GM21576 (cell line): ENCODE data around the gene NAA10.
A peak's percentile ranks its signal among the peaks of the same experiment; 100 is the strongest.

Source experiments
- ATAC-seq: cut with Tn5 transposase; IDR thresholded peaks from one replicate; pipeline ENCODE4 v1.9.1; 2021; ENCODE audit warnings: mild to moderate bottlenecking, moderate library complexity; ENCODE audit not compliant: unreplicated experiment

The NAA10 gene

DNA sequence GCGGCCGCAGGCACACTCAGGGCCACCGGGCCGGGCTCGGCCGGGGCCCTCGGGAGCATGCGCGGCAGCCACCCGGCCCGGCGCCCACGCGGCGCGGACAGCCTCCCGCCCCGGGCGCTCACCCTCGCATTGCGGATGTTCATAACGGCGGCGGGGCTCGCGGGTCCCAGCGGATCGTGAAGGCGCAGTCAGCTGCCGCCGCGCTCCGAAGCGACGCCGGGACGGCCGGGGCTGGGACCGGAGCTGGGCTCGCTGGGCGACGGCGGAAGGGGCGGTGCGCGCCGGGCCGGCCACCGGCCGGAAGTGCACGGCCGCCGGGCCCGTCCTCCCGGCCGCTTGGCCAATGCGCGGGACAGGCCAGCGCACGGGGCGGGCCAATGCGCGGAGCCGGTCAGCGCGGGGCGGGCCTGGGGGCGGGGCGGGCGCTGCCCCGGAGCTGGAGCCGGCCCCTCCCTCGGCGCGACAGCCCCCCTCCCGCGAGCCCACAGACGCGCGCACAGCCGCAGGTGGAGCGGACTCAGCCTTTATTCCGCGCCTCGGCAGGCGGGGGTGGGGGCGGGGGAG lies at the start of gene NAA10:
Gene NAA10, minus strand, starts transcription at position 276 of the 564 bp plus-strand sequence. Its CDS starts 133 bp downstream, at position 143.
- peak; percentile 87 for ATAC-seq

- no peak for ATAC-seq
Observed at GRCh38 chrX:153983321-153983801, 48.5 kb upstream of the NAA10 start.

- ATAC-seq = no peak
Observed at GRCh38 chrX:153981771-153982533, 47.1 kb upstream of the NAA10 start.

GRCh38 chrX:153981231-153981630 lies 46.4 kb upstream of the NAA10 start:
- ATAC-seq = no peak

- peak; percentile 51 for ATAC-seq
Observed at GRCh38 chrX:153980394-153980793, 45.6 kb upstream of the NAA10 start.

- ATAC-seq = no peak
Observed at GRCh38 chrX:153974726-153975286, 40.0 kb upstream of the NAA10 start.

GRCh38 chrX:153974003-153974725 lies 39.3 kb upstream of the NAA10 start:
- ATAC-seq = no peak

- no peak for ATAC-seq
Observed at GRCh38 chrX:153973127-153974002, 38.5 kb upstream of the NAA10 start.

DNA sequence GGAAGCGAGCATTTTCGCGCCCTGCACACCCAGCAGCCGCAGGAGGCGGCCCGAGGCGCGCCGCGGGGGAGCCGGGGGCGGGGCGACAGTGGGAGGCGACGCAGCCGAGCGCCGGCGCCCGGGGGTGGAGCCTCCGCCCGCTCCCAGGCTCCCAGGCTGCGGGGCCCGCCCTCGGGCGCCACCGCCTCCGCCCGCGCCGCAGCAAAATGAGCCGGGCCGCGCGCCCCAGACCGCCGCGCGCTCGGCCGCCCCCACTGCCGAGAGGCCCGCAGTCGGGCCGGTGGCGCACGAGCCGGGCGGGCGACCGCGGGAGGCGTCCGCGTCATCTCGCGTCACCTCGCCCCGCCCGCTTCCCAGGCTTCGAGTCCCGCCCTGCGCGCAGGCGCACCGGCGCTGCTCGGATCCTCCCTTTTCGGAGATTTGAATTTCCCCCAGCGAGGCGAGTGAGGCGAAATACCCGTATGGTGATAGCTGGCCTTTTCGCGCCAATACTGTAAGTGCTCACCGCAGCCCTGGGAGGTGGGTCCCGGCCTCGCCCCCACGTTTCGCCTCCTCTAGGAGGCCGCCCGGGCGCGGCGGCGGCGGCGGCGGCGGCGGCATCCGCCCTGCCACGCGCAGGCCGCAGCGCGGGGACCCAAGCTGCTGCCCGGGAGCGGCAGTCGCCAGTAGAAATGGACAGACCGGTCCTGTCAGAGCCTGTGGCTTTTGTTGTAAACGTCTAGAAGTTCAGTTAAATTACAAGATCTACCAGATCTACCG lies 37.7 kb upstream of the NAA10 start, which contains the start of gene TMEM187:
Gene TMEM187, plus strand, starts transcription at position 387 of the 759 bp plus-strand sequence. CDS start 9,309 bp downstream, outside the sequence.
- ATAC-seq = peak; percentile 43

DNA sequence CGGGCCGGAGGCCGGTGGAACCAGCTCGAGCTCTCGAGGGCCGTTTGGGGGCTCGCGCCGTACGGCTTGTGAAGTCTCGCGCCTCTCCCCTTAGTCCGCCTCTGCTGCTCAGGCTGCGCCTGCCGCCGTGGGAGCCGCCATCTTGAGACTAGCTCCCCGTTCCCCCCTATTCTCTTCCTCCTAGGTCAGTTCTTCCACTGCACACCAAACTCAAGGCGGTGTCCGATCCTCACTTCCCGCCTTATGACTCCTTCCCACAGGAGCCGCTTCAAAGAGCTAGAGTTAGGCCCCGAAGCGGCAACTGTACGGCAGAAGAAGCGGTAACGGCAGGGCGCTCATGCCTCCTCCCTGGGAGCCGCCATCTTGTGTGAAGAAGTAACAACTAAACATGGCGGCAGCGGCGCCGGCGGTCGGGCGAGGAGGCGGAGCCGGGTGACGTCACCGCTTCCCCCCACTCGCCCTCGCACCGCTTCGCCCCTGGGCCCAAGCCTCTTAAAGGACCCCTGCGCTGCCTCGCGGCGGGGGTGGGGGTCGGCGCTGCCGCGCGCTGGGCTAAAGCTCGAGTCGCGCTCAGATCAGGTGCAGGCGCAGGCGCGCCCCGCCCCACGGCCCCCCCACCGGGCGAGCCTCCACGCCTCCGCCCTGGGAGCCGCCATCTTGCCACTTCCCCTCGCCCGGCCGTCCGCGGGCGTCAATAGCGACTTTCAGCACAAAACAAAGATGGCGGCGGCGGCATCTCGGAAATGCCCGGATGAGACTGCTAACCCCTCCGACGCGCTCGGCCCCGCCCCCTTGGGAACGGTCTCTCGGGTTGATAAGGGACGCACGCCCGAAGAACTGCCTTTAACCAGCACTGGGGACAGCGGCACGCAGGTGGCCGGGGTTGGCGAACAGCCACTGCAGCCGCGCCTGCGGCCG lies 36.9 kb upstream of the NAA10 start, which contains the start of gene HCFC1:
Gene HCFC1, minus strand, starts transcription at position 369 of the 918 bp plus-strand sequence. CDS start 978 bp downstream, outside the sequence.
- ATAC-seq = peak; percentile 43

DNA sequence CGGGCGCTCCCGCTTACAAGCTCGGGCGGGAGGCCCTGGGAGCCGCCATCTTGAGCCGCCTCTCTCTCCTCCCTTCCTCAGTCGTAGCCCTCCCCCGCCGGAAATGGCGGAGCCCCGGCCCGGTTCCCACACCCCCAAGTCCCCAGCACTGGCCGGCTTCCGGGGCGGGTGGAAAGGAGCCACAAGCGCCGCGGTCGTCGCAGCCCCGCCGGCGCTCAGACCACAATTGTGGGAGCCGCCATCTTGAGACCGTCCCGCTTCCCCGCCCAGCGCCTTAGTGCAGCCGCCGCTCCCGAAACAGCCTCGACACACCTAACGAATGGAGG lies 36.2 kb upstream of the NAA10 start:
- ATAC-seq = peak; percentile 36

- peak; percentile 2 for ATAC-seq
Observed at GRCh38 chrX:153970357-153971123, 35.7 kb upstream of the NAA10 start.

- ATAC-seq = no peak
Observed at GRCh38 chrX:153969904-153970356, 35.1 kb upstream of the NAA10 start.

GRCh38 chrX:153969125-153969903 lies 34.5 kb upstream of the NAA10 start:
- no peak for ATAC-seq

- no peak for ATAC-seq
Observed at GRCh38 chrX:153968754-153969124, 33.9 kb upstream of the NAA10 start.

- no peak for ATAC-seq
Observed at GRCh38 chrX:153968255-153968654, 33.4 kb upstream of the NAA10 start.
